ENCODE results near the gene RASL10A. TPM values are rescaled to one million over a fixed set of nuclear protein-coding genes. Genes with fewer than 3 reads are reported as not detected.

RASL10A gene
- total RNA-seq, 2 donors from 2014 or later: 0.42 to 1.3 TPM

DNA sequence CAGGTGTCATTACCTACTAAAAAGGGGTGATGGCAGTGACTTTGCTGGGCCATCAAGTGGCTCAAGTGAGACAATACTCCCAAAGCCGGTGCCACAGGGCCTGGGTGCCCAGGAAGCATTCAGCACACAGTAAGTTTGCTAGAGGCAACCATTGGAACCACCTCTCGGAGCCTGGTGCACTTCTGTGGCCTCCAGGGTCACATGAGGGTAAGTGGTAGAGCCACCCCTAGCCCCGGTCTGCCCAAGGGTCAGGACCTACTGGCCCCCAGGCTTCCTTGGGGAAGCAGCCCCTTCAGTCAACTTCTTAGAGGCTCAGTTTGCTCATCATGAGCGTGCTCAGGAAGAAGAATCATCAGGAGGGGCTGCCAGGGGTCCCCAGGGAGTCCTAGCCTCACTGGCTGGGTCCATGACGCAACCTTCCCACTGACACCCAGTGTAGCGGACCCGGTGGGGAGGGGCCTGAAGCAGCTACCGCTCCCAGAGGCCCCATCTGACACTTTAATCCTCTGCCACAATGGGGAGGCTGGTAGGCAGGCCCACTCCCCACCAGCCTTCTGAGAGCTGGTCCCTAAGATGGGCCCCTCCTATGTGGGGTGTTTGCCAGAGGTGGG, 17.5 kb upstream of the RASL10A start:
- DNase-seq: no peak
- H3K36me3 ChIP-seq: peaks cover 7% of the 10 kb centered on the region
- H3K4me3 ChIP-seq: no peak overlapping the region
- no peaks in the 10 kb centered on the region for H3K4me1 ChIP-seq
- H3K9ac ChIP-seq (ENCODE audit: low read depth in 2 of 2, low read length in 2 of 2): no peak overlapping the region
- H3K27ac ChIP-seq: no peak overlapping the region
- intact Hi-C loops (cut with DNase I): no loop called here
- no peaks in the 10 kb centered on the region for H3K9me3 ChIP-seq
- TF ChIP-seq, protein P1, sequence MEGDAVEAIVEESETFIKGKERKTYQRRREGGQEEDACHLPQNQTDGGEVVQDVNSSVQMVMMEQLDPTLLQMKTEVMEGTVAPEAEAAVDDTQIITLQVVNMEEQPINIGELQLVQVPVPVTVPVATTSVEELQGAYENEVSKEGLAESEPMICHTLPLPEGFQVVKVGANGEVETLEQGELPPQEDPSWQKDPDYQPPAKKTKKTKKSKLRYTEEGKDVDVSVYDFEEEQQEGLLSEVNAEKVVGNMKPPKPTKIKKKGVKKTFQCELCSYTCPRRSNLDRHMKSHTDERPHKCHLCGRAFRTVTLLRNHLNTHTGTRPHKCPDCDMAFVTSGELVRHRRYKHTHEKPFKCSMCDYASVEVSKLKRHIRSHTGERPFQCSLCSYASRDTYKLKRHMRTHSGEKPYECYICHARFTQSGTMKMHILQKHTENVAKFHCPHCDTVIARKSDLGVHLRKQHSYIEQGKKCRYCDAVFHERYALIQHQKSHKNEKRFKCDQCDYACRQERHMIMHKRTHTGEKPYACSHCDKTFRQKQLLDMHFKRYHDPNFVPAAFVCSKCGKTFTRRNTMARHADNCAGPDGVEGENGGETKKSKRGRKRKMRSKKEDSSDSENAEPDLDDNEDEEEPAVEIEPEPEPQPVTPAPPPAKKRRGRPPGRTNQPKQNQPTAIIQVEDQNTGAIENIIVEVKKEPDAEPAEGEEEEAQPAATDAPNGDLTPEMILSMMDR (IDR thresholded peaks at IDR 0.05): no peak
- no peaks in the 10 kb centered on the region for H3K27me3 ChIP-seq

- H3K27me3 ChIP-seq: no peaks in the 10 kb centered on the region
- peaks cover 7% of the 10 kb centered on the region for H3K36me3 ChIP-seq
- no peak overlapping the region for H3K4me3 ChIP-seq
- no peak overlapping the region for H3K9ac ChIP-seq (ENCODE audit: low read depth in 2 of 2, low read length in 2 of 2)
- no peaks in the 10 kb centered on the region for H3K4me1 ChIP-seq
- no peak for DNase-seq
- no peaks in the 10 kb centered on the region for H3K9me3 ChIP-seq
- TF ChIP-seq, protein P1 (IDR thresholded peaks at IDR 0.05): no peak
- H3K27ac ChIP-seq: no peak overlapping the region
- intact Hi-C loops (cut with DNase I): no loop called here
These were observed 16.3 kb upstream of the RASL10A start for GRCh38 chr22:29331658-29332300.

GRCh38 chr22:29331213-29331612, 15.7 kb upstream of the RASL10A start:
- no peak for DNase-seq
- intact Hi-C loops (cut with DNase I): no loop called here
- Histone ChIP-seq H3K4me1 (no peaks in the 10 kb centered on the region), H3K36me3 (peaks cover 7% of the 10 kb centered on the region), H3K27ac (no peak overlapping the region), H3K27me3 (no peaks in the 10 kb centered on the region), H3K9ac (ENCODE audit: low read depth in 2 of 2, low read length in 2 of 2) (no peak overlapping the region), H3K9me3 (no peaks in the 10 kb centered on the region), H3K4me3 (no peak overlapping the region)
- TF ChIP-seq, protein P1 (IDR thresholded peaks at IDR 0.05): no peak

DNA sequence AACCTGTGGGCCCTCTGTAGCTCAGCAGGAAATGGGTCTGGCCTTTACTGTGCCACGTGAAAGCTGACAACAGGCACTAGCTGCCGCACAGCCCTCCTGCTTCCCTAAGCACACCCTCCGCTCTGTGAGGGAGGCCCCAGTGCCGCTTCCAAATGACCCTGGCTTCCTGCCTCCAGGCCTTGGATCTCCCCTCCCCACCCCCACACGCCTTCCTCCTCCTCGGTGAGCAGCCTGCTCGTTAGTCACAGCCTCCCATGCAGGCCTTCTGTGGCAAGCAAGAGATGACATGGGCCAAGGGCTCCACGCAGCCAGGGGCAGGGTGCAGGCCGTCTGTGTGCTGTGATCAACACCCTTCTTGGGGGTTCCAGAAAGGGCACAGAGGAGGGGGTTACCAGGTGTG, 15.3 kb upstream of the RASL10A start:
- intact Hi-C loops (cut with DNase I): no loop called here
- TF ChIP-seq, protein P1 (IDR thresholded peaks at IDR 0.05): no peak
- Histone ChIP-seq H3K27me3 (no peaks in the 10 kb centered on the region), H3K4me1 (no peaks in the 10 kb centered on the region), H3K9me3 (no peaks in the 10 kb centered on the region), H3K4me3 (no peak overlapping the region), H3K27ac (no peak overlapping the region), H3K9ac (ENCODE audit: low read depth in 2 of 2, low read length in 2 of 2) (no peak overlapping the region), H3K36me3 (peaks cover 7% of the 10 kb centered on the region)
- no peak for DNase-seq

DNA sequence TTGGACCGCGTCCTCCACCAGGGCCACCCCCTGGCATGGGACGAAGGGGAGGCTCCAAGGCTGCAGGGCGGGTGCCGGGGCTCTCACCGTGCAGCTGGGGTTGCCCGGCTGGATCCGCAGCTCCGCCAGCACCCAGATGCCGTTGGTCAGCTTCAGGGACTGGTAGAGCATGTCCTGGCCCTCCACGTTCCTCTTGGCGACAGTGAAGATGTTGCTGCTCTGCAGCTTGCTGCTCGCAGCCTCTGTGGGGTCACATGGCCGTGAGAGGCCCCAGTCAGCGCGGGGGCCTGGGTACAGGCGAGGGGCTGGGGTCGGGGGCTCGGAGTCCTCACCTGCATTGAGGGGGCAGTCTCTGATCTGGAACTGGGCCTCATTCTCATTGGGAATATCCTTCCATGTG, 14.8 kb upstream of the RASL10A start:
- intact Hi-C loops (cut with DNase I): no loop called here
- DNase-seq: no peak
- Histone ChIP-seq H3K4me1 (no peaks in the 10 kb centered on the region), H3K9me3 (no peaks in the 10 kb centered on the region), H3K9ac (ENCODE audit: low read depth in 2 of 2, low read length in 2 of 2) (no peak overlapping the region), H3K27me3 (no peaks in the 10 kb centered on the region), H3K27ac (no peak overlapping the region), H3K4me3 (no peak overlapping the region), H3K36me3 (peaks cover 7% of the 10 kb centered on the region)
- TF ChIP-seq, protein P1 (IDR thresholded peaks at IDR 0.05): no peak
